K562 (cell line): ENCODE results near the gene IL36RN. TPM values are rescaled to one million over a fixed set of nuclear protein-coding genes. Genes with fewer than 3 reads are reported as not detected.

Source experiments
- ATAC-seq: fragments of 200-7000 bp; cut with Tn5 transposase; 3 replicates; pipeline ENCODE4 v1.9.1; 2020; ENCODE audit warnings: moderate library complexity
- BruUV-seq: library from RNA; stranded (reverse); fragments of 400-500 nt; replicated peaks from 2 replicates; lab custom pipeline; 2021; lab: Mats Ljungman, UMichigan
- CTCF ChIA-PET: fragments of 300-600 bp; formaldehyde crosslinking; extraction: SDS; loops from one replicate; lab custom pipeline; 2021; ENCODE audit warnings: low intra/inter-chr PET ratio; lab: Yijun Ruan, JAX
- POLR2A ChIA-PET: fragments of 300-600, 350-650 bp; sonication (Branson Sonifier 250); formaldehyde crosslinking; extraction: SDS; loops from one replicate; lab custom pipeline; 2021; ENCODE audit warnings: antibody characterized with exemption, inconsistent platforms; lab: Yijun Ruan, JAX
- DNase-seq, 4 experiments: peaks; one replicate each; pipeline versions ENCODE4 v3.0.0 to v3.0.0-alpha.2; 2011 to 2018; ENCODE audit warnings: low spot score in 3 of 4, mixed read lengths in 3 of 4; ENCODE audit errors: extremely low read depth in 1 of 4
- FAIRE-seq: peaks from 2 replicates; lab custom pipeline; 2011; peaks lifted over from hg19 to GRCh38; lab: Jason Lieb, UNC
- H2AFZ ChIP-seq: 2 replicates; pipeline ENCODE4 v1.6.0; 2011; ENCODE audit warnings: low read depth, low read length, control low read depth, inconsistent platforms
- H3K27ac ChIP-seq: fragments of 200-600 bp; 3 replicates; pipeline ENCODE4 v1.8.0; 2011; ENCODE audit warnings: low read depth, mild to moderate bottlenecking, control low read depth, inconsistent platforms, low read length, moderate library complexity, mixed read lengths; ENCODE audit errors: extremely low read depth
- H3K27me3 ChIP-seq, 2 experiments: fragments of 300-600 bp in 1 of 2; 2 replicates in 1 of 2; 3 replicates in 1 of 2; pipeline versions ENCODE4 v1.6.0 to v1.8.0; 2011; ENCODE audit warnings: inconsistent platforms in 2 of 2, low read length in 2 of 2, mild to moderate bottlenecking in 1 of 2, mixed read lengths in 1 of 2, moderate library complexity in 1 of 2; ENCODE audit not compliant: control insufficient read depth in 2 of 2, insufficient read depth in 2 of 2
- H3K36me3 ChIP-seq: fragments of 300-600 bp; 3 replicates; pipeline ENCODE4 v1.8.0; 2011; ENCODE audit warnings: mild to moderate bottlenecking, low read length, inconsistent platforms; ENCODE audit not compliant: control insufficient read depth, insufficient read depth
- H3K4me1 ChIP-seq, 2 experiments: fragments of 200-600 bp in 1 of 2; replicated peaks in 1 of 2; 2 replicates in 1 of 2; 3 replicates in 1 of 2; pipeline versions ENCODE4 v1.5.1 to v1.8.0; 2011; ENCODE audit warnings: inconsistent platforms in 2 of 2, low read length in 2 of 2, mild to moderate bottlenecking in 1 of 2, mixed read lengths in 1 of 2, moderate library complexity in 1 of 2; ENCODE audit not compliant: control insufficient read depth in 2 of 2, insufficient read depth in 2 of 2
- H3K4me2 ChIP-seq: 2 replicates; pipeline ENCODE4 v1.6.1; 2011; ENCODE audit warnings: low read length, control low read depth, inconsistent platforms, mixed read lengths; ENCODE audit not compliant: insufficient read depth
- H3K4me3 ChIP-seq: fragments of 200-600 bp; sonication (generic), shearing (Covaris generic); 2 replicates; pipeline ENCODE4 v1.5.1; 2016; ENCODE audit warnings: control low read depth, inconsistent platforms
- H3K79me2 ChIP-seq: fragments of 200-600 bp; 3 replicates; pipeline ENCODE4 v1.8.0; 2011; ENCODE audit warnings: low read length, inconsistent platforms; ENCODE audit not compliant: control insufficient read depth, insufficient read depth
- H3K9ac ChIP-seq, 2 experiments: 2 replicates each; pipeline versions ENCODE4 v1.6.0 to v1.6.1; 2011; ENCODE audit warnings: low read depth in 2 of 2, low read length in 2 of 2, control low read depth in 1 of 2, inconsistent platforms in 1 of 2, mild to moderate bottlenecking in 1 of 2, mixed read lengths in 1 of 2; ENCODE audit not compliant: insufficient read depth in 1 of 2
- H3K9me1 ChIP-seq: one replicate; pipeline ENCODE4 v1.6.0; 2011; ENCODE audit warnings: inconsistent platforms, mild to moderate bottlenecking, low read length, moderate library complexity; ENCODE audit not compliant: control insufficient read depth, insufficient read depth
- H3K9me3 ChIP-seq: replicated peaks from 2 replicates; pipeline ENCODE4 v1.5.1; 2011; ENCODE audit warnings: low read depth, low read length, inconsistent platforms; ENCODE audit not compliant: control insufficient read depth, insufficient read depth
- H4K20me1 ChIP-seq: replicated peaks from 2 replicates; pipeline ENCODE4 v1.6.1; 2011; ENCODE audit warnings: low read length, inconsistent platforms, mixed read lengths; ENCODE audit not compliant: control insufficient read depth, insufficient read depth
- ATF3 ChIP-seq, 2 experiments: fragments of 450-650 bp in 1 of 2; sonication (generic) in 1 of 2; formaldehyde crosslinking in 1 of 2; IDR thresholded peaks in 1 of 2; conservative IDR thresholded peaks in 1 of 2; 2 replicates each; pipeline versions ENCODE4 v1.6.1 to v1.8.1; 2016 to 2023; ENCODE audit warnings: mild to moderate bottlenecking in 2 of 2, moderate library complexity in 2 of 2, inconsistent platforms in 1 of 2, missing genetic modification reagents in 1 of 2
- BRF1 ChIP-seq: IDR thresholded peaks from 3 replicates; pipeline ENCODE4 v1.6.1; 2011; ENCODE audit warnings: borderline replicate concordance, mild to moderate bottlenecking; ENCODE audit not compliant: insufficient read length; ENCODE audit errors: extremely low read depth
- C11orf30 ChIP-seq: fragments of 450-650 bp; IDR thresholded peaks from 2 replicates; pipeline ENCODE4 v1.6.1; 2016; ENCODE audit warnings: low read depth, mild to moderate bottlenecking
- MAFF ChIP-seq: IDR thresholded peaks from 2 replicates; pipeline ENCODE4 v1.6.1; 2012; ENCODE audit warnings: low read length, improper control_type of control experiment
- MAFG ChIP-seq: fragments of 450-650 bp; conservative IDR thresholded peaks from 2 replicates; pipeline ENCODE4 v1.6.1; 2016; ENCODE audit warnings: missing genetic modification characterization, missing compliant biosample characterization
- MAFK ChIP-seq: IDR thresholded peaks from 2 replicates; pipeline ENCODE4 v1.6.1; 2011; ENCODE audit warnings: low read length, improper control_type of control experiment
- NFE2 ChIP-seq: IDR thresholded peaks from 2 replicates; pipeline ENCODE4 v1.6.1; 2014; ENCODE audit warnings: antibody characterized with exemption, low read depth
- NFE2L1 ChIP-seq: fragments of 450-650 bp; IDR thresholded peaks from 2 replicates; pipeline ENCODE4 v1.6.1; 2016; ENCODE audit warnings: missing genetic modification characterization, low read depth, mild to moderate bottlenecking, missing compliant biosample characterization, moderate library complexity, borderline replicate concordance
- SMARCC2 ChIP-seq: fragments of 450-650 bp; IDR thresholded peaks from 2 replicates; pipeline ENCODE4 v1.6.1; 2017; ENCODE audit warnings: antibody characterized with exemption, moderate library complexity, mild to moderate bottlenecking, low read depth
- ZNF184 ChIP-seq: sonication (generic); formaldehyde crosslinking; IDR thresholded peaks from 2 replicates; pipeline ENCODE4 v1.5.0; 2020; ENCODE audit warnings: missing genetic modification reagents
- ZNF316 ChIP-seq: fragments of 450-650 bp; IDR thresholded peaks from 2 replicates; pipeline ENCODE4 v1.6.1; 2016
- ZNF583 ChIP-seq: fragments of 250-450 bp; sonication (Bioruptor Pico); IDR thresholded peaks from 2 replicates; pipeline ENCODE4 v1.4.0; 2020
- WGBS: fragments of 100-300 bp; shearing (Covaris generic); methylation state at CpG from one replicate; pipeline ENCODE4 v1.1.6; 2016; ENCODE audit warnings: low coverage, mixed read lengths; ENCODE audit not compliant: insufficient coverage; ENCODE audit errors: missing lambda C conversion rate; 5-methylcytosine and 5-hydroxymethylcytosine counted together
- in situ Hi-C: fragments of 300-500 bp; cut with MboI; formaldehyde crosslinking; loops from 4 replicates; pipeline ENCODE4 v1.15.0; 2018; ENCODE audit warnings: inconsistent platforms, mixed read lengths
- intact Hi-C: fragments of 100-400 bp; cut with micrococcal nuclease; formaldehyde crosslinking; loops from 2 replicates; pipeline ENCODE4 v1.14.2; 2022
- polyA plus RNA-seq, 8 experiments: library from polyadenylated mRNA; depleted of rRNA in 4 of 8; stranded (reverse) in 5 of 8; unstranded in 3 of 8; fragments of >200 nt; fragmentation: Nextera tagmentation in 2 of 8; fragmentation: Illumina TruSeq in 1 of 8; extraction: Ambion mirVana in 2 of 8; extraction: Trizol in 1 of 8; gene quantifications; 2 replicates each; pipeline versions ENCODE4 v1.2.1 to v1.2.3, GENCODE V29; 2011 to 2014; ENCODE audit warnings: inconsistent platforms in 1 of 8, missing spikeins in 1 of 8
- total RNA-seq, 7 experiments: library from RNA; depleted of rRNA in 6 of 7; stranded (reverse); fragments of >200 nt in 6 of 7; fragmentation: Illumina TruSeq in 2 of 7; extraction: Trizol in 2 of 7; gene quantifications; 2 replicates each; pipeline versions ENCODE4 v1.2.1 to v1.2.3, GENCODE V29; 2011 to 2021; ENCODE audit warnings: low replicate concordance in 1 of 7

The IL36RN gene
- total and polyA plus RNA-seq, 9 of the 15 experiments (the other 6 are each of a cell fraction or from before 2014, with no cell fraction given), result not detected

- ATAC-seq (no peak), DNase-seq (no peak), FAIRE-seq (no peak)
- POLR2A ChIA-PET, result no interaction called here
- TF ChIP-seq BRF1 (no peak), ZNF184 (no peak), NFE2L1 (tag) (peak; percentile 55; the same call in 1 of the 2 replicates), MAFG (tag) (peak; percentile 95), MAFK (peak; percentile 56; the same call in 1 of the 2 replicates), SMARCC2 (no peak), MAFF (peak; percentile 66; the same call in 1 of the 2 replicates), ZNF583 (CRISPR knock-in tag) (no peak), NFE2 (peak; percentile 76), ATF3 (IDR thresholded peaks at IDR 0.05) (no peak), ATF3 (CRISPR knock-in tag; conservative IDR thresholded peaks at IDR 0.05) (no peak), ZNF316 (peak; percentile 88), C11orf30 (peak; percentile 88)
- CTCF ChIA-PET, result no interaction called here
- Histone ChIP-seq H3K4me1 (peaks cover 0 to 6% of the 10 kb centered on the region in 2 experiments; a peak in 1 of 5 replicates), H3K4me2 (no peak overlapping the region), H3K4me3 (no peak overlapping the region), H3K27ac (no peak overlapping the region), H3K79me2 (no peaks in the 10 kb centered on the region), H3K27me3 (no peaks in the 10 kb centered on the region), H3K36me3 (no peaks in the 10 kb centered on the region), H3K9me3 (no peaks in the 10 kb centered on the region), H4K20me1 (no peaks in the 10 kb centered on the region), H2AFZ (no peak overlapping the region; the same call in 1 of the 2 replicates), H3K9ac (no peak overlapping the region), H3K9me1 (no peaks in the 10 kb centered on the region)
- no TSS peak for BruUV-seq
- in situ Hi-C loops (no loop called here), intact Hi-C loops (no loop called here)
- WGBS, result 9% methylated on average over 2 of the region's 2 CpGs
These were observed 34.2 kb upstream of the IL36RN start for GRCh38 chr2:113024764-113025163.
